HG03135 (cell line): ENCODE data around the gene PACS1.
A peak's percentile ranks its signal among the peaks of the same experiment; 100 is the strongest.
"Not testable (repeated sequence)": the region's sequence is repeated elsewhere in the genome, so short reads cannot be mapped to it uniquely, and the experiment has no call there.

ENCODE experiments used
- ATAC-seq: cut with Tn5 transposase; IDR thresholded peaks from one replicate; pipeline ENCODE4 v1.9.1; 2021; ENCODE audit warnings: mild to moderate bottlenecking, moderate library complexity; ENCODE audit not compliant: unreplicated experiment

The PACS1 gene

GRCh38 chr11:66266378-66267038, 196.4 kb downstream of the PACS1 start:
- ATAC-seq: no peak

GRCh38 chr11:66267039-66267378, 196.9 kb downstream of the PACS1 start:
- ATAC-seq: no peak

GRCh38 chr11:66267379-66268243, 197.5 kb downstream of the PACS1 start:
- ATAC-seq: peak; percentile 37

GRCh38 chr11:66268244-66268951, 198.3 kb downstream of the PACS1 start, which contains the start of gene RAB1B:
Gene RAB1B, plus strand, starts transcription at chr11:66268639. Its CDS starts 41 bp downstream, at chr11:66268680.
- peak; percentile 75 for ATAC-seq

GRCh38 chr11:66268952-66269905, 199.2 kb downstream of the PACS1 start:
- ATAC-seq: no peak

- ATAC-seq: no peak
Observed at GRCh38 chr11:66271816-66272215, 201.7 kb downstream of the PACS1 start.

GRCh38 chr11:66272596-66272995, 202.5 kb downstream of the PACS1 start:
- no peak for ATAC-seq

GRCh38 chr11:66274219-66274618, 204.1 kb downstream of the PACS1 start:
- no peak for ATAC-seq

GRCh38 chr11:66275396-66275795, 205.3 kb downstream of the PACS1 start:
- ATAC-seq: no peak

- no peak for ATAC-seq
Observed at GRCh38 chr11:66275984-66276612, 206.0 kb downstream of the PACS1 start.

GRCh38 chr11:66276619-66277018, 206.5 kb downstream of the PACS1 start:
- ATAC-seq: not testable (repeated sequence)

- ATAC-seq: not testable (repeated sequence)
Observed at GRCh38 chr11:66277064-66277463, 207.0 kb downstream of the PACS1 start.

GRCh38 chr11:66277471-66278362, 207.6 kb downstream of the PACS1 start, which contains the start of gene CNIH2:
Gene CNIH2, plus strand, starts transcription at chr11:66278175. Its CDS starts 282 bp downstream, at chr11:66278457.
- no peak for ATAC-seq

GRCh38 chr11:66278363-66279091, 208.5 kb downstream of the PACS1 start:
- ATAC-seq: no peak

GRCh38 chr11:66279092-66279734, 209.1 kb downstream of the PACS1 start:
- no peak for ATAC-seq

GRCh38 chr11:66280428-66280827, 210.4 kb downstream of the PACS1 start:
- ATAC-seq: no peak

GRCh38 chr11:66281001-66281400, 210.9 kb downstream of the PACS1 start:
- ATAC-seq: no peak
